D721Med (cell line): ENCODE measurements around the gene KNSTRN.

Experiments
- DNase-seq: peaks from one replicate; pipeline ENCODE4 v3.0.0; 2011; ENCODE audit warnings: low spot score; ENCODE audit not compliant: insufficient read length
- FAIRE-seq: peaks from 2 replicates; lab custom pipeline; 2011; peaks lifted over from hg19 to GRCh38; lab: Jason Lieb, UNC
- TF ChIP-seq, protein P1 (sequence below): IDR thresholded peaks from 2 replicates; pipeline ENCODE4 v1.5.1; 2012; ENCODE audit warnings: mild to moderate bottlenecking, control low read depth; ENCODE audit not compliant: insufficient read depth; ENCODE audit errors: missing control alignments

The KNSTRN gene, protein sequence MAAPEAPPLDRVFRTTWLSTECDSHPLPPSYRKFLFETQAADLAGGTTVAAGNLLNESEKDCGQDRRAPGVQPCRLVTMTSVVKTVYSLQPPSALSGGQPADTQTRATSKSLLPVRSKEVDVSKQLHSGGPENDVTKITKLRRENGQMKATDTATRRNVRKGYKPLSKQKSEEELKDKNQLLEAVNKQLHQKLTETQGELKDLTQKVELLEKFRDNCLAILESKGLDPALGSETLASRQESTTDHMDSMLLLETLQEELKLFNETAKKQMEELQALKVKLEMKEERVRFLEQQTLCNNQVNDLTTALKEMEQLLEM

DNA sequence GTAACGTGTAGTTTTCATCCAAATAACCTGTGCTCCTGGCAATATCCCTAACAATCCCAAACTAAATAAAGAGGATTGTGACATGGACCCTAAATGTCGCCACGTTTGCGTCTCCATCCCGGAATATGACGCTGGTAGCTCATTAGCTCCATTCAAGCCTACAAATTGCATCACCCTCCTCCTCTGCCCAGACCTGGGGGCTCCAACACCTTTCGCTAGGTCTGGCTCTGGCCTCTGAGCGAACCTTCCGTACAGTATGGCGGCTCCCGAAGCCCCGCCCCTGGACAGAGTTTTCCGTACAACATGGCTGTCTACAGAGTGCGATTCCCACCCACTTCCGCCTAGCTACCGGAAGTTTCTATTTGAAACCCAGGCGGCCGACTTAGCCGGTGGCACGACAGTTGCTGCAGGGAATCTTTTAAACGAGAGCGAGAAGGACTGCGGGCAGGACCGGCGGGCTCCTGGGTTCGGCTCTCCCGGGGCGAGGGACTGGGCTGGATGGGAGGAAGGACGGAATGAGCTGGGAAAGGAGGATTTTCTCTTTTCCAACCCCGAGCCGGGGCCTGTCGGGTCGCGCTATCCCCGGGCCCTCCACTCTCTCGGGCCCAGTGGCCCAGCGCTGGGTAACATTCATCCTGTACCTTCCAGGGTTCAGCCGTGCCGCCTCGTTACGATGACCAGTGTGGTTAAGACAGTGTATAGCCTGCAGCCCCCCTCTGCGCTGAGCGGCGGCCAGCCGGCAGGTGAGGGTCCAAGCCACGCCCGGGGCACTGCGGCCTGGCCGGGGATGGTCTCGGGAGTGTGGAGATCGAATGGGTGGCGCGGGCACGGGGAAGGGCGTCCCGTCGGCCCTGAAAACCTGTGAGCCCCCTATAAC lies at the start of gene KNSTRN:
TSS of gene KNSTRN (plus strand) at position 142 of the 877 bp plus-strand sequence. CDS start at position 257, 115 bp downstream.
- TF ChIP-seq, protein P1, sequence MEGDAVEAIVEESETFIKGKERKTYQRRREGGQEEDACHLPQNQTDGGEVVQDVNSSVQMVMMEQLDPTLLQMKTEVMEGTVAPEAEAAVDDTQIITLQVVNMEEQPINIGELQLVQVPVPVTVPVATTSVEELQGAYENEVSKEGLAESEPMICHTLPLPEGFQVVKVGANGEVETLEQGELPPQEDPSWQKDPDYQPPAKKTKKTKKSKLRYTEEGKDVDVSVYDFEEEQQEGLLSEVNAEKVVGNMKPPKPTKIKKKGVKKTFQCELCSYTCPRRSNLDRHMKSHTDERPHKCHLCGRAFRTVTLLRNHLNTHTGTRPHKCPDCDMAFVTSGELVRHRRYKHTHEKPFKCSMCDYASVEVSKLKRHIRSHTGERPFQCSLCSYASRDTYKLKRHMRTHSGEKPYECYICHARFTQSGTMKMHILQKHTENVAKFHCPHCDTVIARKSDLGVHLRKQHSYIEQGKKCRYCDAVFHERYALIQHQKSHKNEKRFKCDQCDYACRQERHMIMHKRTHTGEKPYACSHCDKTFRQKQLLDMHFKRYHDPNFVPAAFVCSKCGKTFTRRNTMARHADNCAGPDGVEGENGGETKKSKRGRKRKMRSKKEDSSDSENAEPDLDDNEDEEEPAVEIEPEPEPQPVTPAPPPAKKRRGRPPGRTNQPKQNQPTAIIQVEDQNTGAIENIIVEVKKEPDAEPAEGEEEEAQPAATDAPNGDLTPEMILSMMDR, result no peak

DNA sequence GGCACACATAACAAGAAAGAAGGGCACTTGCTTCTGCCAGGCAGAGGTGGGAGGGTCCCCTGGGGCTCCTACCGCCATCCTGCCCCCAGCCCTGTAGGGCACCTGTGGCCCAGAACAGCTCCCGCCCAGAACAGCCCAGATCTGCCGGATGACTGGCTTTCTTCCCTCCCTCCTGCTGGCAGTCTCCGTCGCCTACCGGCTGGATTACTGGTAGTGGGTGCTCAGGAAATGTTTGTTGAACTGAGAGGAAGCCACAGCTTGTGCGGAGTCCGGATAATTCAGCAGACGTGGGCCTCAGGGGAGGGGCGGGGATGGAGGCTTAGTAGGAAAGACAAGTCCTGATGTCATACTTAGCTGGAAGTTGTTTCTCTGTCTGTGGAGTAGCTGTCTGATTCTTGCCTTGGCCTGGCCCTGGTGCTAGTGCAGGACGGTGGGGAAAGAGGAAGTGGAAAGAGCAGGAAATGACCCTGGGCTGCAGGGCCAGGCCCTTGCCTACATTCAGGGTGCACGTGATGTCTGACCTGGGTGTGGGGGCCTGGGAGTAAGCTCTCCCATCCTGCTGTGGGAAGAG lies 48.5 kb upstream of the KNSTRN start:
- FAIRE-seq (no peak), DNase-seq (no peak)
- TF ChIP-seq, protein P1, result no peak

More for the DNA sequence above, at the start of gene KNSTRN:
- FAIRE-seq (no peak), DNase-seq (peak; percentile 68)

DNA sequence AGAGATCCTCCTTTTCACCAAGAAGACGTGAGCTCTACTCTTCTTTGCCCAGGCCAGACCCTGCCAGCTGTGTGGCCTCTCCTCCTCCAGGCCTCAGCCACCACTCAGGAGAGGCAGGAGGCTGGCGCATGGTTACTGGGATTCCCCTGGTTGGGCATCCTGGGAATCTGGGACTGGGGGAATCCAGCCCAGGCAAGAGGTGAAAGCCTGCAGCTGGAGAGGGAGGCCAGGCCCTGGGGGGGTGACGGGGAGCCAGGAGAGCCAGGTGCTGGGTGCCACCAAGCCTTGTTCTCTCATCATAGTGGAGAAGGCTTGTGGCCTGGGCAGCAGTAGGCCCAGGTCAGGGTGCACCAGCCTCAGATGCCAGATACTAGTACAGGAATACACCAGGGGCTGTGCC lies 48.0 kb upstream of the KNSTRN start:
- TF ChIP-seq, protein P1, result no peak
- no peak for DNase-seq
- no peak for FAIRE-seq

DNA sequence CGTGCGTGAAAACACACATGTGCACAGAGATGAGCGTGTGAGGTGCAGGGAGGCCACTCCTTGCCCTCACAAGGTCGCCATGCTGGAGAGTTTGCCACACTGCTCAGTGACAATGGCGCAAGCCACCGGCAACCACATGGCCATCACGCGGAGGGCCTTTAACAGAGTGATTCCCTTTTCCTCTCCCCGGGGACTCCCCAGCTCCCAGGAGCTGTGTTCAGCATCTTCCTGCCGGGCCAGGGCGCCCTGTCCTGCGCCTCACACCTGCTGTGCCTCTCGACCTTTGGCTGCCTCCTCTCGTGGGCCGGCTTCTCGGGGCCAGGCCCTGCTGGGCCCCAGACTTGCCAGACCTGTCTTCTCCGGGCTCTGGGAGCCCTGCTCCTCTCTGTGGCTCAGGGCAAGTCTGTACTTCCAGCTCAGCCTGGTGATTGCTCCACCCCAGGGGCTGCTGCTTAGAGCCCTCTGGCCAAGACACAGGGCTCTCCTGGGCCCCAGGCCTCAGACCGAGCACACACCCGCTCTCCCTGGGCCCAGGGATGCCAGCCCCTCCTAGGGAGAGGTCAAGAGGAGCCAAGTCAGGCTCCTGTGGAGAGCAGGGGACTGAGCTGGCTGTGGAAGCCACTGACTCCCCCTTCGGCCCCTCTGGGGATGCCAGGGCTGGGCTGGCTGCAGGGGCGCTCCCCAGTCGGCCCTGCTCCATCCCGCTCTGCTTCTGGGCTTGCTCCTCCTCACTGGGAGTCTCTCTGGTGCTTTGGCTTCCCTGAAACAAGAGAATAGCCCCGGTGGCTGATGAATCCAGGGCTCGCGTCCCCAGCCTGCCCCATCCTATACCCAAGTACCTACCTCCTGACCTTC lies 47.4 kb upstream of the KNSTRN start:
- no peak for DNase-seq
- no peak for FAIRE-seq
- TF ChIP-seq, protein P1, result no peak

DNA sequence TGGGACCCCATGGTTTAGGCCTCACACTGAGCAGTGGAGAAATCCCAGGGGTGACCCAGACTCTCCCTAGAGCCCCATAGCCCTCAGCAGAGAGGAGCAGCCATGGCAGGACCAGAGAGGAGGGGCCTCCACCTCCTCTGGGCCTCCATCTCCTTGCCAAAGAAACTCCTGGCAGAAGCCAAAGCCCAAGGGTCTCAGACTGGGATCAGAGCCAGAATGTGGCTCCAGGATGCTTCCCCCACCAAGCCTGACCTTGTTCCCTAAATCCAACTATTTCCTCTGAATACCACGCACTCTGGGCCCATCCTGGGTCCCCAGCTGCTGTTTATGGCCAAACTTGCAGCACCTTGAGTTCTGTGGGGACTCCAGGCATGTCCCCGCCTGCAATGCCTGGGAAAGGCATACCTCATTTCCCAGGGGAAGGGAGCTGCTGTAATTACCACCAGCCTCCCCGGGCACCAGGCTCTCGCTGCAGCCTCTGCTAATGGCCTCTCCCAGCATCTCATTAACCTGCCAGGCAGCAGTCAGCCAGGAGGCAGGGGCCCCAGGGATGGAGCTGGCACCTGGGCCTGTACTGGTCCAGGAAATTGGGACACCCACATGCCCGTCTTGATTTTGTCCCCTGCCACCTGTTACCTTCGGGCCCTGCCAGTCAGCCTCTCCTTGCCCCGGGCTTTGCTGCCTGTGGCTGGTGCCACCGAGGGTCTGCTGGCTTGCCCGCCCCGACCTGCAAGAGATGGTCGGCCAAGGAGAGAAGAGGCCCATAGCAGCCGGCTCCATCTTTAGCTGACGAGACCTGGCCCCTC lies 46.4 kb upstream of the KNSTRN start:
- FAIRE-seq (no peak), DNase-seq (no peak)
- TF ChIP-seq, protein P1, result no peak

DNA sequence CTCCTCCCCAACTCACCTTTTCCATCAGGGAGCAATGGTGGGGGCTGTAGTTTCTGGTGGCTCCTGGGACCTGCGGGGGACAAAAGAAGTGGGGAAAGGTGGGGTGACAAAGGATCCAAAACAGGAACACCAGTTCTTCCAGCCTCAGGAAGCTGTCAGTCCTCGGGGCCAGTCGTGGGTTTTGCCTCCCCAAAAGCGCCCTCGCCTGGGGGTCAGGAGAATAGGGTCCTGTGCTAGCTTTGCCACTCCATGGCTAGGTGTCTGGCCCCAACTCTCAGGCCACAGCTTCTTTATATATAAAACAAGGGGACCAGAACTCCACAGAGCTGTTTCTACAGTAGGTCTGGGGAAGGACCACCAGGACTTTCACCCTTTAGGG lies 45.8 kb upstream of the KNSTRN start:
- no peak for DNase-seq
- TF ChIP-seq, protein P1, result peak; percentile 27
- FAIRE-seq, result no peak
